ENCODE data around the gene AKT3. TPM values are rescaled to one million over a fixed set of nuclear protein-coding genes. Genes with fewer than 3 reads are reported as not detected.

Gene AKT3
- polyA plus RNA-seq, 3 donors = 0.81 to 1.7 (median 1.4) TPM

- H3K4me3 ChIP-seq (replicated peaks in 1 of 3; ENCODE audit: low read depth in 2 of 3, low read length in 3 of 3) = no peak overlapping the region
- Mint-ChIP-seq H3K4me1 (peaks cover 7% of the 10 kb centered on the region), H3K9me3 (peaks cover 0 to 2% (median 0%) of the 10 kb centered on the region in 7 donors), H3K4me3 (no peak overlapping the region), H3K36me3 (peaks cover 21 to 31% of the 10 kb centered on the region in 2 donors), H3K27me3 (ENCODE audit: low read depth in 3 of 3) (no peaks in the 10 kb centered on the region), H3K27ac (no peak overlapping the region)
- H3K9me3 ChIP-seq (replicated peaks in 1 of 2; ENCODE audit: control insufficient read depth in 1 of 2, insufficient read depth in 1 of 2, low read length in 2 of 2) = no peaks in the 10 kb centered on the region
- no peak for TF ChIP-seq CTCF (IDR thresholded peaks at IDR 0.05)
- H3K79me2 ChIP-seq (ENCODE audit: insufficient read depth, low read length) = no peaks in the 10 kb centered on the region
- H4K20me1 ChIP-seq (ENCODE audit: insufficient read depth, low read length) = no peaks in the 10 kb centered on the region
- H3K27ac ChIP-seq (ENCODE audit: low read depth in 1 of 2, low read length in 2 of 2) = no peak overlapping the region
- WGBS (ENCODE audit: insufficient coverage) = 92% methylated on average over 2 of the region's 5 CpGs
- H3K36me3 ChIP-seq (replicated peaks in 1 of 2; ENCODE audit: control insufficient read depth in 1 of 2, insufficient read depth in 2 of 2, low read length in 2 of 2) = no peaks in the 10 kb centered on the region
- H3K4me2 ChIP-seq (replicated peaks; ENCODE audit: extremely low read depth, low read length, poor library complexity, severe bottlenecking) = no peak overlapping the region
- no peak for DNase-seq
- peaks cover 3 to 6% of the 10 kb centered on the region in 2 donors for H3K4me1 ChIP-seq (ENCODE audit: control insufficient read depth in 1 of 2, insufficient read depth in 2 of 2, low read length in 2 of 2)
- intact Hi-C loops (cut with micrococcal nuclease) = no loop called here
- no peaks in the 10 kb centered on the region for H3K27me3 ChIP-seq (ENCODE audit: control insufficient read depth in 2 of 2, insufficient read depth in 2 of 2, low read length in 2 of 2)
- H2AFZ ChIP-seq (ENCODE audit: insufficient read depth, low read depth, low read length, poor library complexity, severe bottlenecking) = no peak overlapping the region
- H3K9ac ChIP-seq (ENCODE audit: insufficient read depth, low read length, poor library complexity, severe bottlenecking) = no peak overlapping the region
These were observed 384.3 kb downstream of the AKT3 start for GRCh38 chr1:243465738-243466137.

GRCh38 chr1:243465081-243465480 is 385.0 kb downstream of the AKT3 start:
- no peaks in the 10 kb centered on the region for H3K79me2 ChIP-seq (ENCODE audit: insufficient read depth, low read length)
- Mint-ChIP-seq H3K4me1 (peaks cover under 1% of the 10 kb centered on the region), H3K9me3 (peaks cover 0 to 2% (median 0%) of the 10 kb centered on the region in 7 donors), H3K36me3 (peaks cover 21 to 32% of the 10 kb centered on the region in 2 donors), H3K27me3 (ENCODE audit: low read depth in 3 of 3) (no peaks in the 10 kb centered on the region), H3K27ac (peak overlapping the region in 2 of 7 donors; percentile 28 to 36), H3K4me3 (no peak overlapping the region)
- intact Hi-C loops (cut with micrococcal nuclease) = no loop called here
- no peaks in the 10 kb centered on the region for H3K27me3 ChIP-seq (ENCODE audit: control insufficient read depth in 2 of 2, insufficient read depth in 2 of 2, low read length in 2 of 2)
- H3K4me3 ChIP-seq (replicated peaks in 1 of 3; ENCODE audit: low read depth in 2 of 3, low read length in 3 of 3) = no peak overlapping the region
- no peak overlapping the region for H2AFZ ChIP-seq (ENCODE audit: insufficient read depth, low read depth, low read length, poor library complexity, severe bottlenecking)
- no peaks in the 10 kb centered on the region for H4K20me1 ChIP-seq (ENCODE audit: insufficient read depth, low read length)
- no peak for TF ChIP-seq CTCF (IDR thresholded peaks at IDR 0.05)
- no peak for DNase-seq
- WGBS (ENCODE audit: insufficient coverage) = 100% methylated on average over 1 of the region's 5 CpGs
- no peaks in the 10 kb centered on the region for H3K36me3 ChIP-seq (replicated peaks in 1 of 2; ENCODE audit: control insufficient read depth in 1 of 2, insufficient read depth in 2 of 2, low read length in 2 of 2)
- no peak overlapping the region for H3K4me2 ChIP-seq (replicated peaks; ENCODE audit: extremely low read depth, low read length, poor library complexity, severe bottlenecking)
- no peak overlapping the region for H3K9ac ChIP-seq (ENCODE audit: insufficient read depth, low read length, poor library complexity, severe bottlenecking)
- H3K9me3 ChIP-seq (replicated peaks in 1 of 2; ENCODE audit: control insufficient read depth in 1 of 2, insufficient read depth in 1 of 2, low read length in 2 of 2) = no peaks in the 10 kb centered on the region
- no peaks in the 10 kb centered on the region for H3K4me1 ChIP-seq (ENCODE audit: control insufficient read depth in 1 of 2, insufficient read depth in 2 of 2, low read length in 2 of 2)
- H3K27ac ChIP-seq (ENCODE audit: low read depth in 1 of 2, low read length in 2 of 2) = no peak overlapping the region

Data from CD14-positive monocyte (primary cell).